CD1c-positive myeloid dendritic cell (primary cell): Measurements from ENCODE around the gene CCDC51.

Experiments
- DNase-seq: peaks from one replicate; pipeline ENCODE4 v3.0.0-alpha.2; 2016; ENCODE audit errors: extremely low spot score

Gene CCDC51

GRCh38 chr3:48419149-48419548 lies 20.8 kb downstream of the CCDC51 start:
- DNase-seq: no peak

GRCh38 chr3:48418651-48419050 lies 21.3 kb downstream of the CCDC51 start:
- DNase-seq: no peak

GRCh38 chr3:48418140-48418539 lies 21.8 kb downstream of the CCDC51 start:
- no peak for DNase-seq

- no peak for DNase-seq
Observed at GRCh38 chr3:48417529-48418108, 22.3 kb downstream of the CCDC51 start.

GRCh38 chr3:48416546-48416945 lies 23.4 kb downstream of the CCDC51 start:
- DNase-seq: no peak

- DNase-seq: no peak
Observed at GRCh38 chr3:48416091-48416505, 23.8 kb downstream of the CCDC51 start.

- no peak for DNase-seq
Observed at GRCh38 chr3:48415251-48415953, 24.5 kb downstream of the CCDC51 start.

- DNase-seq: no peak
Observed at GRCh38 chr3:48414376-48415250, 25.3 kb downstream of the CCDC51 start.

GRCh38 chr3:48413611-48414010 lies 26.3 kb downstream of the CCDC51 start:
- DNase-seq: no peak

- DNase-seq: no peak
Observed at GRCh38 chr3:48413086-48413485, 26.8 kb downstream of the CCDC51 start.

GRCh38 chr3:48412375-48413001 lies 27.4 kb downstream of the CCDC51 start:
- DNase-seq: no peak

GRCh38 chr3:48411606-48412374 lies 28.1 kb downstream of the CCDC51 start:
- DNase-seq: no peak

- DNase-seq: no peak
Observed at GRCh38 chr3:48411041-48411588, 28.8 kb downstream of the CCDC51 start.

GRCh38 chr3:48410205-48411040 lies 29.5 kb downstream of the CCDC51 start:
- no peak for DNase-seq

GRCh38 chr3:48409291-48410201 lies 30.4 kb downstream of the CCDC51 start:
- no peak for DNase-seq

- no peak for DNase-seq
Observed at GRCh38 chr3:48408823-48409281, 31.1 kb downstream of the CCDC51 start.

GRCh38 chr3:48407542-48408099 lies 32.3 kb downstream of the CCDC51 start:
- DNase-seq: no peak
